SK-N-SH treated with all-trans-retinoic acid at 6 μM for 48 hours (cell line): ENCODE results near the gene VWDE.

Experiments
- GLIS3 ChIP-seq: fragments of 250-450 bp; sonication (Bioruptor Pico); IDR thresholded peaks from 2 replicates; pipeline ENCODE4 v1.5.0; 2020; ENCODE audit warnings: mild to moderate bottlenecking, moderate library complexity
- OSR1 ChIP-seq: fragments of 250-450 bp; sonication (Bioruptor Pico); IDR thresholded peaks from 2 replicates; pipeline ENCODE4 v1.8.0; 2022; ENCODE audit warnings: moderate library complexity, mild to moderate bottlenecking, inconsistent platforms
- TF ChIP-seq, protein P1 (sequence below): fragments of 250-450 bp; sonication (Bioruptor Pico); IDR thresholded peaks from 2 replicates; pipeline ENCODE4 v1.5.1; 2021; ENCODE audit warnings: mild to moderate bottlenecking, moderate library complexity

- TF ChIP-seq, protein P1, sequence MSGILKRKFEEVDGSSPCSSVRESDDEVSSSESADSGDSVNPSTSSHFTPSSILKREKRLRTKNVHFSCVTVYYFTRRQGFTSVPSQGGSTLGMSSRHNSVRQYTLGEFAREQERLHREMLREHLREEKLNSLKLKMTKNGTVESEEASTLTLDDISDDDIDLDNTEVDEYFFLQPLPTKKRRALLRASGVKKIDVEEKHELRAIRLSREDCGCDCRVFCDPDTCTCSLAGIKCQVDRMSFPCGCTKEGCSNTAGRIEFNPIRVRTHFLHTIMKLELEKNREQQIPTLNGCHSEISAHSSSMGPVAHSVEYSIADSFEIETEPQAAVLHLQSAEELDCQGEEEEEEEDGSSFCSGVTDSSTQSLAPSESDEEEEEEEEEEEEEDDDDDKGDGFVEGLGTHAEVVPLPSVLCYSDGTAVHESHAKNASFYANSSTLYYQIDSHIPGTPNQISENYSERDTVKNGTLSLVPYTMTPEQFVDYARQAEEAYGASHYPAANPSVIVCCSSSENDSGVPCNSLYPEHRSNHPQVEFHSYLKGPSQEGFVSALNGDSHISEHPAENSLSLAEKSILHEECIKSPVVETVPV (CRISPR knock-in tag), result no peak
- TF ChIP-seq GLIS3, result no peak
- TF ChIP-seq OSR1 (CRISPR knock-in tag), result no peak
Observed at GRCh38 chr7:12316925-12317324, 86.7 kb downstream of the VWDE start.
